Breast epithelium (tissue), 4 donors: ENCODE results near the gene PRKCD. TPM values are rescaled to one million over a fixed set of nuclear protein-coding genes. Genes with fewer than 3 reads are reported as not detected.

Source experiments
- DNase-seq, 2 donors: peaks; one replicate each; pipeline ENCODE4 v3.0.0-alpha.2; 2019; ENCODE audit warnings: low spot score in 2 of 2
- H3K27ac ChIP-seq, 2 donors: fragments of 200-600 bp; sonication (generic) in 1 of 2; one replicate each; pipeline ENCODE4 v1.5.1; 2016 to 2019; ENCODE audit warnings: mild to moderate bottlenecking in 1 of 2
- H3K27me3 ChIP-seq, 2 donors: fragments of 200-600 bp; sonication (generic) in 1 of 2; one replicate each; pipeline versions ENCODE4 v1.5.1 to v1.6.0; 2017 to 2019; ENCODE audit warnings: control low read depth in 1 of 2, mild to moderate bottlenecking in 1 of 2
- H3K36me3 ChIP-seq: fragments of 200-600 bp; one replicate; pipeline ENCODE4 v1.5.1; 2019
- H3K4me1 ChIP-seq, 2 donors: fragments of 200-600 bp; sonication (generic); one replicate each; pipeline ENCODE4 v1.5.1; 2016 to 2019; ENCODE audit warnings: control low read depth in 1 of 2
- H3K4me3 ChIP-seq, 3 donors: fragments of 200-600 bp; sonication (generic); 1 replicate in 2 of 3; 2 replicates in 1 of 3; pipeline ENCODE4 v1.5.1; 2016 to 2019; ENCODE audit warnings: mild to moderate bottlenecking in 3 of 3, moderate library complexity in 2 of 3
- H3K9me3 ChIP-seq, 2 donors: fragments of 200-600 bp; sonication (generic) in 1 of 2; one replicate each; pipeline ENCODE4 v1.5.1; 2016 to 2019; ENCODE audit warnings: control low read depth in 1 of 2
- CTCF ChIP-seq, 3 donors: fragments of 450-650 bp; IDR thresholded peaks; one replicate each; pipeline ENCODE4 v1.5.1; 2016 to 2017; ENCODE audit warnings: antibody characterized with exemption in 3 of 3, mild to moderate bottlenecking in 3 of 3, moderate library complexity in 3 of 3
- POLR2A ChIP-seq: fragments of 450-650 bp; IDR thresholded peaks from one replicate; pipeline ENCODE4 v1.6.1; 2016; ENCODE audit warnings: antibody characterized with exemption, mild to moderate bottlenecking, moderate library complexity
- POLR2AphosphoS5 ChIP-seq, 3 donors: sonication (generic); formaldehyde crosslinking; IDR thresholded peaks; one replicate each; pipeline ENCODE4 v1.6.1; 2017; ENCODE audit warnings: antibody characterized with exemption in 3 of 3
- intact Hi-C: fragments of 100-400 bp; cut with DNase I; formaldehyde crosslinking; loops from one replicate; pipeline ENCODE4 v1.15.1; 2023; ENCODE audit warnings: low total_unique reads
- total RNA-seq, 3 donors: library from RNA; depleted of rRNA; stranded (reverse); fragments of >200 nt; gene quantifications; one replicate each; pipeline ENCODE4 v1.1.0, GENCODE V29; 2016

PRKCD gene
- total RNA-seq, 3 donors from 2014 or later = 14.0 to 36.8 (median 15.1) TPM

- Histone ChIP-seq H3K4me1 (peaks cover 0 to 6% of the 10 kb centered on the region in 2 donors), H3K4me3 (peak overlapping the region; percentile 88 to 95 (median 88)), H3K9me3 (no peaks in the 10 kb centered on the region), H3K36me3 (no peaks in the 10 kb centered on the region), H3K27me3 (no peaks in the 10 kb centered on the region), H3K27ac (peak overlapping the region; percentile 94)
- DNase-seq = no peak
- intact Hi-C loops = no loop called here
- TF ChIP-seq POLR2A = no peak
- no peak for TF ChIP-seq POLR2AphosphoS5 (IDR thresholded peaks at IDR 0.05)
- no peak for TF ChIP-seq CTCF (IDR thresholded peaks at IDR 0.05)
Observed at GRCh38 chr3:53131096-53131495, 29.9 kb upstream of the PRKCD start.

- no peaks in the 10 kb centered on the region for H3K36me3 ChIP-seq
- H3K4me3 ChIP-seq = no peak overlapping the region
- TF ChIP-seq POLR2A (no peak), CTCF (IDR thresholded peaks at IDR 0.05) (no peak), POLR2AphosphoS5 (IDR thresholded peaks at IDR 0.05) (no peak)
- H3K27me3 ChIP-seq = no peaks in the 10 kb centered on the region
- no peaks in the 10 kb centered on the region for H3K9me3 ChIP-seq
- H3K27ac ChIP-seq = no peak overlapping the region
- H3K4me1 ChIP-seq = peaks cover 0 to 6% of the 10 kb centered on the region in 2 donors
- no peak for DNase-seq
- intact Hi-C loops = no loop called here
Observed at GRCh38 chr3:53132347-53132746, 28.7 kb upstream of the PRKCD start.

- DNase-seq = peak; percentile 77 to 86
- H3K9me3 ChIP-seq = no peaks in the 10 kb centered on the region
- no peak overlapping the region for H3K4me3 ChIP-seq
- no peaks in the 10 kb centered on the region for H3K36me3 ChIP-seq
- H3K4me1 ChIP-seq = no peaks in the 10 kb centered on the region
- no peak overlapping the region for H3K27ac ChIP-seq
- intact Hi-C loops = loop anchor here (1.0 to 5.0 kb wide), 2 partner anchors 49 to 1232 kb away; partner anchors contain the start of gene IQCF1
- TF ChIP-seq POLR2AphosphoS5 (IDR thresholded peaks at IDR 0.05) (no peak), CTCF (IDR thresholded peaks at IDR 0.05) (peak; percentile 49 to 74 (median 72))
- H3K27me3 ChIP-seq = no peaks in the 10 kb centered on the region
Observed at GRCh38 chr3:53134631-53135232, 26.3 kb upstream of the PRKCD start.

- no peaks in the 10 kb centered on the region for H3K36me3 ChIP-seq
- no peaks in the 10 kb centered on the region for H3K27me3 ChIP-seq
- no peak overlapping the region for H3K4me3 ChIP-seq
- no peaks in the 10 kb centered on the region for H3K9me3 ChIP-seq
- intact Hi-C loops = loop anchor here (5.0 kb wide), 1 partner anchor 1235 kb away; the partner anchor contains the start of gene IQCF1
- TF ChIP-seq CTCF (IDR thresholded peaks at IDR 0.05) (no peak), POLR2A (no peak), POLR2AphosphoS5 (IDR thresholded peaks at IDR 0.05) (no peak)
- no peak for DNase-seq
- no peak overlapping the region for H3K27ac ChIP-seq
- H3K4me1 ChIP-seq = no peaks in the 10 kb centered on the region
Observed at GRCh38 chr3:53137221-53137620, 23.8 kb upstream of the PRKCD start.

GRCh38 chr3:53137835-53138446 lies 23.1 kb upstream of the PRKCD start:
- H3K27ac ChIP-seq = no peak overlapping the region
- intact Hi-C loops = loop anchor here (5.0 kb wide), 1 partner anchor 1236 kb away; the partner anchor contains the start of gene IQCF1
- no peaks in the 10 kb centered on the region for H3K27me3 ChIP-seq
- H3K4me1 ChIP-seq = no peaks in the 10 kb centered on the region
- no peaks in the 10 kb centered on the region for H3K9me3 ChIP-seq
- no peak for TF ChIP-seq CTCF (IDR thresholded peaks at IDR 0.05)
- no peak overlapping the region for H3K4me3 ChIP-seq
- DNase-seq = no peak
- H3K36me3 ChIP-seq = no peaks in the 10 kb centered on the region
